GM21515 (cell line): ENCODE measurements around the gene OTOS.

Source experiments
- ATAC-seq: cut with Tn5 transposase; IDR thresholded peaks from one replicate; pipeline ENCODE4 v1.9.1; 2021; ENCODE audit not compliant: unreplicated experiment

Gene OTOS

DNA sequence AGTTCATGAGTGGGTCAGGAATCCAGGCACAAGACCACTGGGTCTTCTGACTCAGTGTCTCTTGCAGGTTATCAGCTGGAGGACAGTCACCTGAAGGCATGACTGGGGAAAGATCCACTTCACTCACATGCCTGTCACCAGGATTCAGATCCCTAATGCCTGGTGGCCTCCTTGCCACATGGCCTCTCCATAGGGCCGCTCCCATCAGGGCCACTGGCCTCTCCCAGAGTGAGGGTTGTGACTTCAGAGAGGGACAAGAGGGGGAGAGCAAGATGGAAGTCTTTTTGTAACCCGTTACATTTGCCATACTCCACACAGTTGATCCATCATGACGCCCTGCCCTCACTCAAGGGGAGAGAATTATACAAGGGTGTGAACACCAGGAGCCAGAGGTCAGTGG lies 13.0 kb upstream of the OTOS start:
- ATAC-seq = no peak

GRCh38 chr2:240151477-240152031 lies 11.1 kb upstream of the OTOS start:
- no peak for ATAC-seq

DNA sequence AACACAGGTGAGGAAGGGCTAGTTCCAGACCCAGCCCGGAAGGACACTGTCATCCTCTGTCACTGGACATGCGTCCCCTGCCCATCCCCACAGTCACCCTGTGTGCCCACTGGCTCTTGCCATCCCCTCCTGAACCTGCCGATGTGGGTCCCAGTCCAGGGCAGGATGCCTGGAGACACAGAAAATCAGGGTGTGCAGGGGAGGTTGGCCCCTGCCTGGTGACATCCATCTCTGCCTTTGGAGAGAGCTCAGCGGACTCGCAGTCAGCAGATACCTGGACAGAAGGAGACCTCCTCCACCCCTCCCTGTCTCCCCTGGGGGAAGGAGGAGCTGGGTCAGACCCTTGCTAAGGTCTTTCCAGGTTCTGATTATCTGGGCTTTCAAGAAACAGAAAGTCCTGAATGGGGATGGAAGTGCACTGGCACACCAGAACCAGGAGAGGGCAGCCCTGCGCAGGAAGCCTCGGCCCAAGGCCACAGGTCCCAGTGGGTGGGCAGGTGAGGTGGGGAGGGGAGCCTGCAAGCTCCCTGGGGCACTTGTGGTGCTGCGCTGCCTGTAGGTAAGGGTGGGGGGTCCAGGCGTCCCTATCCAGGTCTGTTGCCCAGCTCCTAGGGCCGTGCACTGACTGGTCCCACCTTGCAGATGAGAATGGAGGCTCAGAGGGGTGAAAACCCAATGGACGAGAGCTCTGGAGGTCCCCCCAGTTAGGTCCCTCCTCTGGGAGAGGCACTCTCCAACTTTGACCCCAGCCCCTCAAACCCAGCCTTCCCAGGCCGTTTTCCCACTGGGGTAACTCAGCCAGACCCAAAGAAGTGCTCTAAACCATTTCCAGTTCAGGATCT lies 9.7 kb upstream of the OTOS start:
- ATAC-seq = no peak

DNA sequence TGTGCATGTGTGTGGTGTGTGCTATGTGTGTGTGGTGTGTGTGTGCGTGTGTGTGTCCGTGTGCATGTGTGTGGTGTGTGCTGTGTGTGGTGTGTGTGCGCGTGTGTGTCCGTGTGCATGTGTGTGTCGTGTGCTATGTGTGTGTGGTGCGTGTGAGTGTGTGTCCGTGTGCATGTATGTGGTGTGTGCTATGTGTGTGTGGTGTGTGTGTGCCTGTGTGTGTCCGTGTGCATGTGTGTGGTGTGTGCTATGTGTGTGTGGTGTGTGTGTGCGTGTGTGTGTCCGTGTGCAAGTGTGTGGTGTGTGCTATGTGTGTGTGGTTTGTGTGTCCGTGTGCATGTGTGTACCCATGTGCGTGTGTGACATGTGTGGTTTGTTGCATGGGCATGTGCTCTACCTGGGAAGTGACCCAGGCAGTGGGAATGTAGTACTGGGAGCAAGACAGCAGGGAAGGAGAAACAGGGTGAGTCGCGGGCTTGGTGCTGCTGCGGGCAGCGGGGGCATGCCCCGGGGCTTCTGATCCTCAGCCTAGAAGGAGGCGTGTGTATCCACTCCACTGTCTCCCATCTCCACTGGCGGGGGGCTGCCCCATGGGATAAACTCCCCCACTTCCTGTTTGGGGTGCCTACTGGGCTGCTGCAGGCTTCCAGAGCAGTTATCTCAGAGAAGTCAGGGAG lies 7.6 kb upstream of the OTOS start:
- no peak for ATAC-seq

- no peak for ATAC-seq
Measured at GRCh38 chr2:240147382-240147781, 6.9 kb upstream of the OTOS start.

DNA sequence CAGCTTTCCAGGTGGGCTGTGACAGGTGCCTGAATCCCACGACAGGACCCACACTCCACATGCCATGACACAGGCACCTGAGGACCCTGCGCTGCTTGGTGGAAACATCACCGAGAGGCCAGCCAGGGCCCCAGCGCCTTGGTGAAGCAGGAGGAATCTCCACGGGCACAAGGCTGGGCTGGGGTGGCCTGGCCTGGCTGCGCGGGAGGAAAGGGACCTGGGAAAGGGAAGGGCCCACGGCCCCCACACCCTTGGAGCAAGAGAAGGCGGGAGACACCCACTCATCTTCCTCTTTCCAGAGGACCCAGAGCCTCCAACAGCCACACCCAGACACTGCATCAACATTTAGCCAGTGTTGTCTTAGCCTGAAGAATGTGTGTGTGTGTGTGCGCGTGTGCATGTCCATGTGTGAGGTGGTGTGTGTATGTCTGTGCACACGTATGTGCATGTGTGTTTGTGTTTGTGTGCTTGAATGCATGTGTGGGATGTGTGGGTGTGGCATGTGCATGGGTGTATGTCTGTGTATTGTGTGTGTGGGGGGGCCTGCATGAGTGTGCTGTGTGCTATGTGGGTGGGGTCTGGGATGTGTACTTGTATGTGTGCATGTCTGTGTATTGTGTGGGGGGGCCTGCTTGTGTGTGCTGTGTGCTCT lies 6.3 kb upstream of the OTOS start:
- no peak for ATAC-seq

DNA sequence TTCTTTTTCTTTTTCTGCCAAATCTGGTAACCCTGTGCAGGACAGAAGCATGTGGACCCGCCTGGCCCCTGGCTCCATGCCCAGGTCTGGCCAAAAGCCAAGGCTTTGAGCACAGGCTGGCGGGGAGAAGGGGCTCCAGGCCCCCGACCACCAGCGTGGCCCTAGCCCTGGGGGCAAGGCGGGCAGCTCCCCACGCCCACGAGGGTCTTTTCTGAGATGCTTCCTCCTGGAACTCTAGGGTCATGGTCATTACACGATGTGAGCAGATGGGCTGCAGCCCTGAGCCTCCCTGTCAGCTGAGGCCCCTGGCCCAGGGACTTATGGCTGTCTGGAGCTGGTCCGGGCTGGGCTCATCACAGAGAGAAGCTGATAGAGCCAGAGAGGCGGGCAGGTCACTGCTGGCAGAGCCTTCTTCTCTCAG lies 5.7 kb upstream of the OTOS start:
- ATAC-seq = no peak

DNA sequence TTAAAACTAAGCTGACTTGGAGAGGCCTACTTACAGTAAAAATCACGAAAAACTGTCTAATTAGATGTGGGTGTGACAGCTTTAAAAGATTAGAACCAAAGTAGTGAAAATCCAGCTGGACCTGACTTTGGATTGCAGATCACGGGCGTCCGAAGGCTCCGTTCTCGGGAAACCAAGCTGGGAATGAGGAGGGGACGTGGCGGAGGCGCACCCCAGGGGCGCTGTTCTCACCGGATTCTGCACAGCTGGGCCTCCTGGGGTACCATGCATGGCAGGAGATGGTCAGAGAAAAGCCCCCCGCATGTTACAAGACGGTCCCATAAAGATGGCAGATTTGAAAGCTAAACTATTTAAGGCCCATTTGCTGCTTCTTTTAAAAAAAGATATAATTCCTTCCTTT lies 5.0 kb upstream of the OTOS start:
- ATAC-seq = no peak

DNA sequence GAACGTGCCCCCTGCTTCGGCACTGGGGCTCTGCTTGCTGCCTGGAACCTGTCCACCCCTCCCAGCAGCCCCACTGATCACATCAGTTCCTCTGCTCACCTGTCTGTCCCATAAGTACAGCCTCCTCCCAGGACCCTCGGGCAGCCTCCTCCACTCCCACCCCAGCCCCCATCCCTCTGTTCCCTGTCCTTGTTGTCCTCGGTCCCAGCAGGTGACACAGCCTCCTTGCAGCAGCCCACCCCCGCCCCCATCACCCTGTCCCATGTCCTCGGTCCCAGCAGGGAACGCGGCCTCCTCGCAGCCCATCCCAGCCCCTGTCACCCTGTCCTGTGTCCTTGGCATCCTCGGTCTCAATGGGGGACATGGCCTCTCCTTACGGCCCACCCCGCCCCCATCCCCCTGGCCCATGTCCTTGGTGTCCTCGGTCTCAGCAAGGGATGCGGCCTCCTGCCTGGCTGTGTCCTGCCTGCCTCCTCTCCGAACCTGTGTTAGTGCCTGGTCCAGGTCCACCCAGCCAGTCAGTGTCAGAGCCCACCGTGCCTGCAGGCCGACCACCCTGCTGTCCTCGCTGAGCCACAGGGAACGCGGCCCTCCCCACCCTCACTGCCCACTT lies 4.3 kb upstream of the OTOS start:
- no peak for ATAC-seq

- ATAC-seq = peak; percentile 69
Measured at GRCh38 chr2:240143801-240144648, 3.6 kb upstream of the OTOS start.

GRCh38 chr2:240143276-240143675 lies 2.8 kb upstream of the OTOS start:
- ATAC-seq = no peak

DNA sequence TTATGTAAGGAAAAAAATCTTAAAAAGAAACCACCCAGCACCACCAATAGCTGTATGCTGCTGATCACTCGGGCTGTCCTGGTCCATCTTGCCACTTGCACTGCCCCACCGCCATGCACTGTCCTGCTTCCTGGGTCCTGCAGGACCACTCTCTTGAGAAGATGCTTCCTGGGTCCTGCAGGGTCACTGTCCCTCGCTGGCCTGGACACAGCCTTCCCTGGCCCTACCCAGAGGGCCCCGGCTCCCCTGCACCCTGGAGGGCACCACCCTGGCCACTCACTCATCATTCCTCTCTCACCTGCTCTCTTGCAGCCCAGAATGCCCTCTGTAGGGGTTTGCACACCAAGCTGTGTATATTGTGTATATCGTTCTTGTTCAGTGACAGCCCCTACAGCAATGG lies 2.4 kb upstream of the OTOS start:
- ATAC-seq = no peak

GRCh38 chr2:240142256-240142775 lies 1.9 kb upstream of the OTOS start:
- ATAC-seq = no peak

DNA sequence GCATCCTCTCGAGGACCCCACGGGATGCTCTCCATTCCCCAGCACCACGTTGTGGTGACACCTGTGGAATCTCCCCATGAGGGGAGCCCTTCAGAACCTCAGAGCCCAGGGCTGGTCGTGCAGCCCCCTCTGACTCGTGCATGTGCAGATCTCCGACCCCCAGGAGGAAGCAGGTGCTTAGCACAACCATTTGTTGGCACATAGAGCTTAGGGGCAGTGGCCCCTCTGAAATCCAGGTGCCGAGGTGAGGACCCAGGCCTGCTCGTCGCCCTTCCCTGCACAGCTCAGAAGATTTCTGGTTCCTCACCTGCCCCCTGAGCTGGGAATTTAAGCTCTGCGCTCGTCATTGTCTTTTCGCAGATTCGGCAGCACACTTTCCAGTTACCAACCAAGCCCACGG lies 1.3 kb upstream of the OTOS start:
- ATAC-seq = no peak

- no peak for ATAC-seq
Measured at GRCh38 chr2:240140920-240141319, 462 bp upstream of the OTOS start.

GRCh38 chr2:240139666-240140393 lies 628 bp downstream of the OTOS start:
- ATAC-seq = no peak

- no peak for ATAC-seq
Measured at GRCh38 chr2:240139011-240139441, 1.4 kb downstream of the OTOS start.

DNA sequence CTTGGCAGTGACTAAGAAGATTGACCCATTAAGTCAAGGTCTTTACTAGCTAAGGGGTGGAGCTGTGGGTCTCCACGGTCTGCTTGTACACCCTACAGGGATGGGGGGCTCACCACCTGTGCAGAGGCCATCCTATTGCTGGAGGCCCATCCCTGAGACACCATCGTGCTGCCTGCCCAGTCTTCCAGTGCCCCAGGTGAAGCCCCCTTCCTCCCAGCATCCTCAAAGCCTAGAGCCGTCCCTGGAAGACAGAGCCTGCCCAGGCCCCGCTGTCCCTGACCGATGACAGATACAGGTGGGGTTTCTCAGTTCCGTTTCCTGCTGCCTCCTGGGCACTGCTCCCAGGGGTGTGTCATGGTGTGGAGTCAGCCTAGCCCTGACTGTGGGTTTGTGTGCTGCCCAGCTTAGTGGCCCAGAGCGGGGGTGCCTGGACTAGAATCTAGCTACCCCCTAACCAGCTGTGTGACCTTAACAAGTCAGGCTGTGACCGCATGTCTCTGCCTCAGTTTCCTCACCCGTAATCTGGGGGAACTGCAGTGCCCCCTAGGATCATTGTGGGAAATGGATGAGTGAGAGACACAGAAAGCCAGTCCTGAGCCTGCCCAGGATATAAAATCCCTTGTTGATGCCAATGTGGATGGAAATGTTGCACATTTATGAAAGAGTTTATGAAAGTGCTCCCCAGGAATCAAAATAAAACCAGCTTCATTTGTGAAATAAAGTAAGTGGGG lies 2.0 kb downstream of the OTOS start:
- ATAC-seq = no peak
